GM19043 (cell line): ENCODE data around the gene ASAH2B.
"Not testable (repeated sequence)": the region's sequence is repeated elsewhere in the genome, so short reads cannot be mapped to it uniquely, and the experiment has no call there.

Source experiments
- ATAC-seq: cut with Tn5 transposase; IDR thresholded peaks from one replicate; pipeline ENCODE4 v1.9.1; 2021; ENCODE audit warnings: low read depth; ENCODE audit not compliant: unreplicated experiment

Gene ASAH2B

DNA sequence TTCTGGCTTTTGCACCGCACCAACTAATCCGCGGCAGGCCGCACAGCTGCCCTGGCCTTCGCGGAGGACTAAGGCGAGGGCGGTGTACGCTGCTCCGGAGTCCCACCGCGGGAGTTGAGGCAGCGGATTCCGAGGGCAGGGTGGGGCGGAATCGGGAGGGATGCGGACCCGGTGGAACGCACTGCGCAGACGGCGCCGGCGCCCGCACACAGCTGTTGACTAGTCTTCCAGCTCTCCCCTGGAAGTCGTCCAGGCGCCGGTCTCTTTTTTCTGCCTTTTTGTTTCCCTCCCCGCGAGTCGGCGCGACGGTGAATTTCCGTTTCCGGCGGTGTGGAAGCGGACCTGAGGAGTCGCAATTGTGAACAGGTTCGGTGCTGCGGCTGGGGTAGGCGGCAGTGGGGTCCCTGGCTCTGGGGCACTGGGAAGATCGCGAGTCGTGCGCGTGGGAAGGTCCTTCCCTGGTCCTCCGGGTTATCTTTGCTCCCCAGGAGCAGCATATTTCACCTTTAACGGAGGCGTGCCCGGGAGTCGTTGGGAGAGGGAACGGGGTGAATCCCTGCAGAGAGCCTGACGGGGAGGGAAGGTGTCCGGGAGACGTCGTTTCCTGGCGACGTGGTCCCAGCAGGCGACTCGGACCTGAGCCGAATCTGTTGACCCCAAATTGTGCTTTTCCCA is at the start of gene ASAH2B:
Gene ASAH2B, plus strand, starts transcription at position 319 of the 675 bp plus-strand sequence. CDS start 5,195 bp downstream, outside the sequence.
- peak; percentile 73 for ATAC-seq

DNA sequence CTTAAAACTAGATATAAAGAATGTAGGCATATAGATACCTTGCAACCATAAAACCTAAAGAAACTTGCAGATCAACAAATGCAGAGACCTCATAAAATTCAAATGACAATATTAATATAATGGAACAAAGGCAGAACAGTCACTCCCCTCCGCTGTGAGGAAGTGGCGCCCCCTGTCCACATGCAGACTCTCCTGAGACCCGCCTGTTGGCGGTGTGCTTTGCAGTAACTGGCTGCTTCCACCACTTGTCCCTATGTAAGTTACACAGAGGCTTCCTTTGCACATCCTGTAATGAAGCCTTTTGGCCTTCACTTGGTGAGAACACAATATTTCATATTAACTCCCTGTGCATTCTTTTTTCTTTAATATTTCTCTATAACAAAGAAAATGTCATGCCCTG is 41.9 kb upstream of the ASAH2B start:
- not testable (repeated sequence) for ATAC-seq

DNA sequence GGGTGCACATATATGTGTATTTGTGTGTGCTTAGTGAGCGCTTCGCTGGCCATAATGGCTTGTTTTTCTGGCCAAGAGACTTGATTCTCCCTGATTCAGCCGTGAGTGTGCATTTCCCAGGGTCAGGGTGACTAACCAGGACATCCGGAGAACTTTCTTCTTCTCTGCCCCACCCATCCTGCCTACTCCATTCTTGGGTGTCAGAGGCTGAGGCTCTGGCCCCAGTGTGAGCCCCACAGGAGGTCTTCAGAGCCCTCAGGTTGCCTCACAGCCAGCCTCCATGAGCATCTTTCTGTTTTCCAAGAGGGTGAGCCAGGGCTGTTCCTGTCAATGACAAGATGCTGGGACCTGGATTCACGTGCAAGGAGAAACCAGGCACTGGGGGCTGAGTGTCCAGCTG is 37.8 kb upstream of the ASAH2B start:
- not testable (repeated sequence) for ATAC-seq

DNA sequence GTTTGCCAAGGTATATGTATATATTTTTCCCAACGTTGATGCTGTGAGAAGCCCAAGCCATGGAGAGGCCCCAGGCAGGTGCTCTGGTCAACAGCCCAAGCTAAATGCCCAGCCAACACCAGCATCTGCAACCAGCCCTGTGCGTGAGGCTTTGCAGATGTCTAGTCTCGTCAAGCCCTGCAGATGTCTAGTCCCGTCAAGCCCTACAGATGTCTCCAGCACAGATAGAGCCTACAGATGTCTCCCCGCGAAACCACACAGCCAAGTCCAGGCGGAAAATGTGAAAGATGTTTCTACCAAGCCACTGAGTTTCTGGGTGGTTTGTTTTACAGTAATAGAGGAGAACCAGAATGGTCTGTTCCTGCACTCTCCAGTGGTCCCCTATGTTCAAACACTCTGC is 36.7 kb upstream of the ASAH2B start:
- ATAC-seq = not testable (repeated sequence)

DNA sequence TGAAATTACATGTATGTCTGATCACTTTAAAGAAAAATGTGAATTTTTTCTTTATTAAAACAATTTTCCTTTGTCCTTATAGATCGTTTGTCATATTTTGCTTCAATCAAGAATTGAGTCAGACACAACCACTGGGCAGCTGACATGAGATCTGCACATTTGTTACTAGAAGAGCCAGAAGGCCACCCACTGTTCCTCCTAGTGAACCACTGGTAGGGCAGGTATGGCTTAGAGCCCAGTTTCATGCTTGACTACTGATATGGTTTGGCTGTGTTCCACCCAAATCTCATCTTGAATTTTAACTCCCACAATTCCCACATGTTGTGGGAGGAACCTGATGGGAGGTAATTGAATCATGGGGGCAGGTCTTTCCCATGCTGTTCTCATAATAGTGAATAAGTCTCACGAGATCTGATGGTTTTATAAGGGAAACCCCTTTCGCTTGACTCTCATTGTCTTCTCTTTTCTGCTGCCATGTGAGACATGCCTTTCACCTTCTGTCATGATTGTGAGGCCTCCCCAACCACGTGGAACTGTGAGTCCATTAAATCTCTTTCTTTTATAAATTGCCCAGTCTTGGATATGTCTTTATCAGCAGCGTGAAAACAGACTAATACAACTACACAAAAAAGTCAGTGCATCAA is 35.2 kb upstream of the ASAH2B start:
- ATAC-seq = not testable (repeated sequence)

DNA sequence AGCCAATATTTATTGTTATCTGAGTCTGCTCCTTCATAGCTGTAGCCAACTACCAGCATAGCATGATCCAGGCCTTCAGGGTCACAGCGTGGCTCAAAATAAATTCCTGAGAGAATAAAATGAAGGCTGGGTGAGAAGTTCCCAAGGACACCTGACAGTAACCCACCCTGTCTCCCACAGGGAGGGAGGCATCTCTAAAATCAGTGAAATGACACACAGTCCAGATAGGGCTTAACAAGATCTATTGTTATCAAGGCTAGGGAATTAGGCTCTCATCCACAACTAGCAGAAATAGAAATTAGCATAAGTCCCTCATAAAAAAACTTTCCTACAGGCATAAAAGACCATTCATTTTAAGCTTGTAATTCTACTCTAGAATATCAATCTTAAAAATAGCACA is 33.7 kb upstream of the ASAH2B start:
- ATAC-seq = not testable (repeated sequence)

DNA sequence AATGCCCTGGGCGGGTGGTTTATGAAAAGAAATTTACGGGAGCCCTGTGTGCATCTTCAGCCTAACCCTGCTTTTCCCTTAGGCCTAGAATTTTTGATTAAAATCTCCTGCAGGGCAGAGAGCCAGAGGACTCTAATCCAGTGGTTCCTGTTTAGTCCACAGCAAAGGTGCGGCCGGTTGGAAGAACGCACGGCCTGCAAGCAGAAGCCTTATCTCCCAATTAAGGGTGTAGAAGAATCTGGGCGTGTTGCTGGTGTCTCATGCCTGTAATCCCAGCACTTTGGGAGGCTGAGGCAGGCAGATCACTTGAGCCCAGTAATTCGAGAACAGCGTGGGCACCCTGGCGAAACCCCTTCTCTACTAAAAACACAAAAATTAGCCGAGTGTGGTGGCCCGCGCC is 29.5 kb upstream of the ASAH2B start:
- ATAC-seq = not testable (repeated sequence)

DNA sequence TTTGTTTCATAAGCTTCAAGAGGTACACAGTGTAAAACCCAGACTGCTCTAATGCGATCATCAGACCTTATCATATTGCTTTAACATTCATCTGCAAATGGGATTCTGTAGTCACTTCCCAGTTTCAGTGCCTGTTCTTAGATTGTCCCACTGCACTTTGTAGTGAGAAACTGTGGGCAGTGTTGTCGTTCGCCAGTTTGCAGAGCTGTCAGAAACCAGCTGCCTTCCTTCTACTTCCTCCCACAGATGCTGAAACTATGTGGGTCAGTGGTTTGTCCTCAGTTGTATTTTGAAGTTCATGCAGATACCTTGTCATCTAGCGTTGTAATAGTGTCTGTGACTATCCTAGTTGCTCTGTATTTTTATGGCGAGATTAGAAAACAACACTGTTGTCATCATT is 15.9 kb upstream of the ASAH2B start:
- ATAC-seq = peak; percentile 74

DNA sequence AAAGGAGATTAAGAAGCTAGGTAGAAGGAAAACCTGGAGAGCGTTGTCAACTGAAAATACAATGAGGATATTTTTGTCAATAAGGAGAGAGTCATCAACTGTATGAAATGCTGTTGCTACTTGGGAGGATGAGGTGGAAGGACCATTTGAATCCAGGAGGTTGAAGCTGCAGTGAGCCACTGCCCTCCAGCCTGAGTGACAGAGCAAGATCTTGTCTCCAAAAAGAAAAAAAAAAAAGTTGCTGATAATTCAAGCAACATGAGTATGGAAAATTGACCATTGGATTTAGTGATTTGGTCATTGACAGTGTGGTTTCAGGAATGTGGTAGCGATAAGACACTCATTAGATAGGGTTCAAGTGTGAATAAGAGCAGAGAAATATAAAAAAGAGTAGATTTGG is 11.6 kb upstream of the ASAH2B start:
- ATAC-seq = not testable (repeated sequence)

DNA sequence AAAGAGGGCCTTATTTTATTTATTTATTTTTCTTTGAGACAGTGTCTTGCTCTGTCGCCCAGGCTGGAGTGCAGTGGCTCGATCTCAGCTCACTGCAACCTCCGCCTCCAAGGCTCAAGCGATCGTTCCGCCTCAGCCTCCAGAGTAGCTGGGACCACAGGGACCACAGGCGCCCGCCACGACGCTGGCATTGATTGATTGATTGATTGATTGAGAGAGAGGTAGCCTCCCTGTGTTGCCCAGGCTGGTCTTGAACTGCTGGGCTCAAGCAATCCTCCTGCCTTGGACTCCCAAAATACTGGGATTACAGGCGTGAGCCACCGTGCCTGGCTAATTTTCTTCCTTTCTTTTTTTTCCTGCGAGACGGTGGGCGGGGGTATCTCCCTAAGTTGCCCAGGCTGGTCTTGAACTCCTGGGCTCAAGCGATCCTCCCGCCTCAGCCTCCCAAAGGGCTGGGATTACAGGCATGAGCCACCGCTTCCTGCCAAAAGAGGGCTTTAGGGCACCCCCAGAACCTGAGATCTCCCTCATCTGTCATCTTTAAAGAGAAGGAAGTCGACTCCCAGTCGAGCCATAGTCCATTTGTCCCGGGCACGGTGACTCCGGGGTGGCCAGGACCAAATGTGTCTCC is 634 bp upstream of the ASAH2B start:
- ATAC-seq = not testable (repeated sequence)

DNA sequence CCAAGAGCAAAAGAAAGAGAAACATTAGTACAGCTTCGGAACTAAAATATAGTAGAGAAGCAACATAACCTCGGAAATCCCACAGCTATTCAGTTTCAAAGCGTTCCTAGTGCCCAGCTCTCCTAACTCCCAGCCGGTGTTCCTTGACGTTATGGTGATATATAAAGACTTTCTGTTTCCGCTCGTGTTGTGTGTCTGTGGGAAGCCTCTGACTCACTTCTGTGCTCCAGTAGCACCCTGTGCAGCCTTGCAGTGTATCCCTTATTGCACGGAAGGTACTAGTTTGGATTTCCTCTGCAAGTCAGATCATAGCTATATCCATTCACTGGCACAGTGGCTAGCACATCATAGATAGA is 535 bp downstream of the ASAH2B start:
- peak; percentile 44 for ATAC-seq

DNA sequence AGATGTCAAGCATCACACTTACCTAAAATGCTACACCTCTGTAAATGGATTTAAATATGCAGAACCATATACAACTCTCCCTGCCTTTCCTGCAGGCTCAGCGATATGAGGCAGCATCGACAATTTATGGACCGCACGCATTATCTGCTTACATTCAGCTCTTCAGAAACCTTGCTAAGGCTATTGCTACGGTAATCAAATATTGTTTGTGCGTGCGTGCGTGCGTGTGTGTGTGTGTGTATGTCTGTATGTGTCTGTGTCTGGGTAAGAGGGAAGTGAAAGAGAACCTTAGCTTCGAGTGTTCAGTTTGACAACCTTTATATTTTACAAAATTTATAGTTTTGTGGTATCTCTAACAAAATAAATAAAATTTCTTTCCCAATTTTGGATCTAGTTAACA is 3.1 kb downstream of the ASAH2B start:
- not testable (repeated sequence) for ATAC-seq

DNA sequence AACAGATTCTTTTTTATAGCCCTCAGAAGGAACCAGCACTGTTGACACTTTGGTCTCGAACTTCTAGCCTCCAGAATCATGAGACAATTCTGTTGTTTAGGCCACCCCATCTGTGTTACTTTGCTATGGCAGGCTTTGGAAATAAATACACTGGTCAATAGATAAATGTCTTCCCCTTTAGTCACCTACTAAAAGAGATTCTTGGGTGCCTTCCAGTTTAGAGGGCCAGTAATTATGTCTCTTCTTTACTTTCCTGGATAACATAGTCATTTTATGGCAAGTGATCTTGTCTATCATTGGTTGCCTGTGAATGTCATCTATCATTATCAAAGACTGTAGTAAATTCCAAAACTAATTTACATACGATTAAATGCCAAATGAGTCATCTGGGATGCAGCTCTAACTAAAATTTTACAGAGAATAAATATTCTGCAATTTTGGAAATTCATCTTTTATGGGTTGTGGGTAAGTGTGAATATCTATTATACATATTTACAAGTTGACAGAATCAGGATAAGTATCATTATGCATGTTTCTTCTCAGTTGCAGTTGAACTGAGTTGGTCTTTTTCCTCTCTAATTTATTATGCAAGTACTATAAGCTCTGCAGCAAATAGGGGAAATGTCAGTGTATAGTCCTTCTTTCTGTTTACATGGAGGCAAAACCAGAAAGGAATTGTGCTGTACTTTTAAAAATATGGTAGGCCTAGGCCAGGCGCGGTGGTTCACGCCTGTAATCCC is 27.2 kb downstream of the ASAH2B start:
- ATAC-seq = not testable (repeated sequence)

DNA sequence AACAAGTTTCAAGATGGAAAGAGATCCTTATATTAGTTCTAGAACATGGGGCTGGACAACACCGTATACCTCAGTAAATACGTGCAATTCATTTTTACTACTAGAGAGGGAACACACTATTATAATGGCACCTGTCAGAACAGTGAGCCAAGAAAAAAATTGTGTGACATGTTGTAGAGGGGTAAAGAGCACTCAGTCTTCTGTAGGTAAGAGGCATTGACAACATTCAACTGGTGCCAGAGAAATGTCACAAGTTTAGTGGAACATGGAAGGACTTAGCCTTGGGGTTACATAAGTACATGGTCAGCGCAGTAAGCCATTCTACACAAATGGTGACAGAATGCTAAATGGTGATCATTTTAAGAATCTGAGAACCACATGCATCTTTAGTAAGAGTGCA is 32.3 kb downstream of the ASAH2B start:
- not testable (repeated sequence) for ATAC-seq

DNA sequence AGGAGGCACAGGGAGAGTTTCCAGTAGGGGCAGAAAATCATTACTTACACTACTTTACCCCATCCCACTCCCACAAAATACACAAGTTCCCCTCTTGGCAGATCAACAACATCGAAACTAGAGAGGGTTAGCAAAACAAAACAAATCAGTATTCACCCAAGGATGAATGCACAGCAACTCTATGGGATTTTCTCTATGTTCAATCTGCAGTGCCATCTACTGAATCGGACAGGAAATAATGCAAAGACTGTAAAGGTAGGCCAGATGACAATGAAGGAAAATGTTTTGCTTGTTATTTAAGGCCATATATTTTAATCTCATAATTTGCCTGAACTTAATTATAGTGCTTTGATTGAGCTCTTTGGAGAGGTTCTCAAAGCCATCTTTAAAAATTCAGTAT is 35.1 kb downstream of the ASAH2B start:
- not testable (repeated sequence) for ATAC-seq

DNA sequence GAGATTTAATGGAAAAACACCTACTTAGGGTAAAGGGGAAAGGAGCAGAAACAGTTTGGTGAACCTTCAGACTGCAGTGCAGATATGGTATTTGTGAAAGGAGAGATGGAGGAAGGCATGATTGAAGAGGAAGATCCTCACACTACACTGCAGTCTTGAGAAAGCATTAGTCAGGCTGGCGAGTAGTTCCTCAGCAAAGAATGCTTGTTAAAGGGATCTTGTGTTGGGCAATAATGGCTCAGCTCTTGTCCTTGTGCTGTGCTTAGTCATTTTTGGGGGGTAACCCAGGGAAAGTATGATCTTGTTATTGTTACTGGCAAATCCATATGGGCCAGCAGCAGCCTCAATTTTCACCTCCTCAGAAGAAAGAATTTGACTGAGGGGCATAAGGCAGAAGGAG is 40.3 kb downstream of the ASAH2B start:
- not testable (repeated sequence) for ATAC-seq

DNA sequence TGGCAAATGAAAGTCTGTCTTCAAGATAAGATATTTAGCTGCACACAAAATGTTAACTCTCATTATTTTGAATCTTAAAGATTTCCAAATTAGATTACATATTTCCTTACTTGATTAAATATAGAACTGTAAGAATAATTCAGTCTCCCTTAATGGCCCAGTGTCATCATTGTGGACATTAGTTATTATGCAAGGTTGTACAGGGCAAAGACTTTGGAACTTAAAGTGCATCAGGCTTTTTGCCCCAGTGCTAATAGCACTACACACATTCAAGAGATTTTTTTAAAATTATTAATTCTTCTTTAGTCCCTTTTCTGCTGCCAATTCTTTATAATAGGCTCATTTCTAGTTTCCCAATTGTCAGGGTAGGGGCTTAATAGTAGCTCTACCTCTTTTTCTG is 42.3 kb downstream of the ASAH2B start:
- ATAC-seq = not testable (repeated sequence)

DNA sequence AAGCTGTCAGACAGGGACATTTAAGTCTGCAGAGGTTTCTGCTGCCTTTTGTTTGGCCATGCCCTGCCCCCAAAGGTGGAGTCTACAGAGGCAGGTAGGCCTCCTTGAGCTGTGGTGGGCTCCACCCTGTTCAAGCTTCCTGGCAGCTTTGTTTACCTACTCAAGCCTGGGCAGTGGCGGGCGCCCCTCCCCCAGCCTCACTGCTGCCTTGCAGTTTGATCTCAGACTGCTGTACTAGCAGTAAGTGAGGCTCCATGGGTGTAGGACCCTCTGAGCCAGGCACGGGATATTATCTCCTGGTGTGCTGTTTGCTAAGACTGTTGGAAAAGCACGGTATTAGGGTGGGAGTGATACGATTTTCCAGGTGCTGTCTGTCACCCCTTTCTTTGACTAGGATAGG is 48.2 kb downstream of the ASAH2B start:
- ATAC-seq = not testable (repeated sequence)

DNA sequence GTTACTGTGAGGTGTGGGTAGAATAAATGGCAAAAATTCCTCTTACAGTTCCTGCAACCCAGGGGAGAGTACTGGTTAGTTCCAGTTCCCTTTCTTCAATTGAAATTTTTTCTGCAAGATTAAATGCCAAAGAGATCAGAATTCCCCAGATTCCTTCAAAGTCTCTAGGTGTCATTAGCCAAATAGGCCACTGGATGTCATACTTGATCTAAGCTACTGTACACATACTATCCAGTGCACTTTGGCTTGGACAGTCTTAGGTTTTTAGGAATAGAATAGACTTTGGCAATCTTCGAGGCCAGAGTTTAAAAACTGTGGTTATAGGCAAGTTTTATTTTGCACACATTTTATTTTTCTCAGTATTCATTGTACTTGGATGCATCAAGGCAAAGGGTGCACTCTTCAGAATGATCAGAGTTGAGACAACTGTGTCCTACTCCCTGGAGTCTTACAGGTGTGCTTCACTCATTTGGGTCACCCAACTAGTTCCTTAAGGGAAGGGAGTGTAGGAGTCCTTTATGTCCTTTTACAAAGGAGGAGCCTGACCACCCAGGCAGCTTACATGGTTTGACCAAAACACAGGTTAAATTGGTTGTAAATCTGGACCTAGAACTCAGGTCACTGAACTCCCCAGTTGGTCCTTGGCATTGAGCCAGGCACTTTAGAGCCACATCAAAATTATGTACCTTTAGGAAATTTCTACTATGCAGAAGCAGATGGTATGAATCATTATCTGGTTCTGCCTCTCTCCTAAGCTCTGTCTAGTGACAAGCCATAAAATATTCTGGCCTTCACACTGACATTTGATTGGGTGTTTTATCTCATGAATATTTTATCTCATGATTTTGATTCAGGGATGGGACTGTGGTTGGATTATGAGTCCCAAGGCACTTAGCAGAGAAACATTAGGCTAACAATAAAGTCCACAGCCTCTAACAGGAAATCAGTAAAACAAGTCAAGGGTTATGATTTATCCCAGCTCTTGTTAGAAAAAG is 49.5 kb downstream of the ASAH2B start:
- no peak for ATAC-seq

DNA sequence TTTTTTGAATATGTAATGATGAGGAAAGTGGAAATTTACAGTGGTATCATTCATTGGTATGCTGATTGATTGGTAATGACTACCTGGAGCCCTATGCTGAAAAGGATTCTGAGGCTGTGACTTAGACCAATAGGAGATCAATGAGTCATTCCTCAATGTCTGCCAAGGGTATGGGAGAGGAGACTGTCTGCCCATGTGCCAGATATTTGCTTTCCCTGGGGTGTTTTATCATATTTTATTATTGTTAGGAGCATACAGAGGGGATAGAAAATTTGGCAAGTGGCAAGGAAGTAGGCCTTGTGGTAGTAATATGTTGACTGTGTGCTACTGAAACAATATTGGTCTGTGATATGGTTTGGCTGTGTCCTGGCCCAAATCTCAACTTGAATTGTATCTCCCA is 54.8 kb downstream of the ASAH2B start:
- ATAC-seq = no peak
